Natural killer cell (primary cell): Measurements from ENCODE around the gene JDP2. TPM values are rescaled to one million over a fixed set of nuclear protein-coding genes. Genes with fewer than 3 reads are reported as not detected.

Experiments used
- ATAC-seq, 3 donors: fragments of 150-1000 bp in 2 of 3; fragments of 200-7000 bp in 1 of 3; cut with Tn5 transposase; 1 replicate in 1 of 3; 2 replicates in 2 of 3; pipeline ENCODE4 v1.10.0; 2021; ENCODE audit warnings: mild to moderate bottlenecking in 2 of 3, moderate library complexity in 2 of 3
- DNase-seq, 2 donors: peaks; one replicate each; pipeline versions ENCODE4 v3.0.0 to v3.0.0-alpha.2; 2013 to 2021; ENCODE audit warnings: mixed read lengths in 1 of 2
- H3K27ac ChIP-seq: one replicate; pipeline ENCODE4 v1.5.1; 2013; ENCODE audit warnings: mild to moderate bottlenecking, low read length
- H3K27me3 ChIP-seq: one replicate; pipeline ENCODE4 v1.6.1; 2013; ENCODE audit warnings: low read length; ENCODE audit not compliant: control insufficient read depth, insufficient read depth
- H3K36me3 ChIP-seq: one replicate; pipeline ENCODE4 v1.6.1; 2013; ENCODE audit warnings: low read length; ENCODE audit not compliant: control insufficient read depth, insufficient read depth
- H3K4me1 ChIP-seq: one replicate; pipeline ENCODE4 v1.6.1; 2013; ENCODE audit warnings: low read length; ENCODE audit not compliant: control insufficient read depth, insufficient read depth
- H3K4me3 ChIP-seq: one replicate; pipeline ENCODE4 v1.5.1; 2013; ENCODE audit warnings: low read length
- H3K9me3 ChIP-seq: one replicate; pipeline ENCODE4 v1.6.1; 2013; ENCODE audit warnings: low read length; ENCODE audit not compliant: control insufficient read depth, insufficient read depth
- H3K27ac Mint-ChIP-seq, 2 donors: one replicate each; pipeline ENCODE4 v1.8.0; 2022; ENCODE audit warnings: mild to moderate bottlenecking in 2 of 2, mixed read lengths in 2 of 2, moderate library complexity in 1 of 2
- H3K27me3 Mint-ChIP-seq, 2 donors: one replicate each; pipeline ENCODE4 v1.8.0; 2022; ENCODE audit warnings: low read depth in 2 of 2, mixed read lengths in 2 of 2
- H3K36me3 Mint-ChIP-seq: one replicate; pipeline ENCODE4 v1.8.0; 2022; ENCODE audit warnings: mixed read lengths
- H3K4me1 Mint-ChIP-seq, 2 donors: one replicate each; pipeline ENCODE4 v1.8.0; 2022; ENCODE audit warnings: mixed read lengths in 2 of 2
- H3K4me3 Mint-ChIP-seq: one replicate; pipeline ENCODE4 v1.8.0; 2022; ENCODE audit warnings: mild to moderate bottlenecking, moderate library complexity, mixed read lengths
- H3K9me3 Mint-ChIP-seq, 2 donors: one replicate each; pipeline ENCODE4 v1.8.0; 2022; ENCODE audit warnings: mixed read lengths in 2 of 2
- CTCF ChIP-seq: fragments of 200-600 bp; IDR thresholded peaks from one replicate; pipeline ENCODE4 v1.8.0; 2022; ENCODE audit warnings: antibody characterized with exemption
- WGBS: methylation state at CpG from one replicate; pipeline ENCODE4 v1.1.7; 2013; ENCODE audit warnings: missing lambda C conversion rate; ENCODE audit not compliant: insufficient coverage; 5-methylcytosine and 5-hydroxymethylcytosine counted together
- intact Hi-C: fragments of 100-400 bp; cut with micrococcal nuclease; formaldehyde crosslinking; loops from one replicate; pipeline ENCODE4 v1.14.2; 2022
- total RNA-seq, 4 donors: library from RNA; stranded (reverse); fragments of 120-200 nt in 1 of 4; gene quantifications; one replicate each; pipeline versions ENCODE4 v1.2.3 to v1.2.4, GENCODE V29; 2013 to 2022

The JDP2 gene
- total RNA-seq, 3 donors from 2014 or later (not counting 1 experiment from before 2014, with no cell fraction given): 1.9 to 10.5 (median 3.2) TPM

- peaks cover 6 to 7% of the 10 kb centered on the region in 2 donors for H3K4me1 Mint-ChIP-seq
Observed at GRCh38 chr14:75469164-75469563, 41.3 kb downstream of the JDP2 start.

GRCh38 chr14:75469606-75470237, 41.9 kb downstream of the JDP2 start:
- WGBS: 90% methylated on average over 25 of the region's 25 CpGs
- H3K36me3 ChIP-seq: no peaks in the 10 kb centered on the region

More at GRCh38 chr14:75469164-75469563, 41.3 kb downstream of the JDP2 start:
- no peak for DNase-seq
- Mint-ChIP-seq H3K4me3 (no peak overlapping the region), H3K36me3 (no peaks in the 10 kb centered on the region), H3K9me3 (no peaks in the 10 kb centered on the region), H3K27me3 (peaks cover 5 to 7% of the 10 kb centered on the region in 2 donors), H3K27ac (no peak overlapping the region)
- no peak for ATAC-seq
- TF ChIP-seq CTCF: no peak
- 88% methylated on average over 16 of the region's 16 CpGs for WGBS
- H3K27ac ChIP-seq: no peak overlapping the region
- H3K4me1 ChIP-seq: peaks cover 7% of the 10 kb centered on the region
- intact Hi-C loops: no loop called here
- H3K36me3 ChIP-seq: no peaks in the 10 kb centered on the region
- H3K27me3 ChIP-seq: no peaks in the 10 kb centered on the region
- H3K9me3 ChIP-seq: no peaks in the 10 kb centered on the region
- no peak overlapping the region for H3K4me3 ChIP-seq

GRCh38 chr14:75470238-75470797, 42.5 kb downstream of the JDP2 start:
- DNase-seq (no peak), ATAC-seq (no peak)
- Mint-ChIP-seq H3K36me3 (no peaks in the 10 kb centered on the region), H3K27ac (no peak overlapping the region), H3K4me3 (no peak overlapping the region), H3K4me1 (peaks cover 6 to 7% of the 10 kb centered on the region in 2 donors), H3K9me3 (no peaks in the 10 kb centered on the region), H3K27me3 (peaks cover 7 to 8% of the 10 kb centered on the region in 2 donors)
- TF ChIP-seq CTCF: no peak
- no peaks in the 10 kb centered on the region for H3K36me3 ChIP-seq
- H3K27me3 ChIP-seq: no peaks in the 10 kb centered on the region
- 84% methylated on average over 11 of the region's 12 CpGs for WGBS
- H3K9me3 ChIP-seq: no peaks in the 10 kb centered on the region
- peaks cover 7% of the 10 kb centered on the region for H3K4me1 ChIP-seq
- intact Hi-C loops: no loop called here
- H3K4me3 ChIP-seq: no peak overlapping the region
- H3K27ac ChIP-seq: peak overlapping the region; percentile 8

More at GRCh38 chr14:75469606-75470237, 41.9 kb downstream of the JDP2 start:
- intact Hi-C loops: no loop called here
- H3K9me3 ChIP-seq: no peaks in the 10 kb centered on the region
- no peak overlapping the region for H3K27ac ChIP-seq
- DNase-seq (no peak), ATAC-seq (no peak)
- Mint-ChIP-seq H3K27ac (no peak overlapping the region), H3K27me3 (peaks cover 5 to 7% of the 10 kb centered on the region in 2 donors), H3K4me3 (no peak overlapping the region), H3K9me3 (no peaks in the 10 kb centered on the region), H3K36me3 (no peaks in the 10 kb centered on the region), H3K4me1 (peaks cover 6 to 7% of the 10 kb centered on the region in 2 donors)
- no peaks in the 10 kb centered on the region for H3K27me3 ChIP-seq
- TF ChIP-seq CTCF: no peak
- peaks cover 7% of the 10 kb centered on the region for H3K4me1 ChIP-seq
- no peak overlapping the region for H3K4me3 ChIP-seq
